Measurements from ENCODE around the gene SOX15. TPM values are rescaled to one million over a fixed set of nuclear protein-coding genes. Genes with fewer than 3 reads are reported as not detected.
A peak's percentile ranks its signal among the peaks of the same experiment; 100 is the strongest.

Gene SOX15
- total and polyA plus RNA-seq, 2 of the 13 experiments (the other 11 are each of a cell fraction or from before 2014, with no cell fraction given), result 0.07 to 0.18 TPM

DNA sequence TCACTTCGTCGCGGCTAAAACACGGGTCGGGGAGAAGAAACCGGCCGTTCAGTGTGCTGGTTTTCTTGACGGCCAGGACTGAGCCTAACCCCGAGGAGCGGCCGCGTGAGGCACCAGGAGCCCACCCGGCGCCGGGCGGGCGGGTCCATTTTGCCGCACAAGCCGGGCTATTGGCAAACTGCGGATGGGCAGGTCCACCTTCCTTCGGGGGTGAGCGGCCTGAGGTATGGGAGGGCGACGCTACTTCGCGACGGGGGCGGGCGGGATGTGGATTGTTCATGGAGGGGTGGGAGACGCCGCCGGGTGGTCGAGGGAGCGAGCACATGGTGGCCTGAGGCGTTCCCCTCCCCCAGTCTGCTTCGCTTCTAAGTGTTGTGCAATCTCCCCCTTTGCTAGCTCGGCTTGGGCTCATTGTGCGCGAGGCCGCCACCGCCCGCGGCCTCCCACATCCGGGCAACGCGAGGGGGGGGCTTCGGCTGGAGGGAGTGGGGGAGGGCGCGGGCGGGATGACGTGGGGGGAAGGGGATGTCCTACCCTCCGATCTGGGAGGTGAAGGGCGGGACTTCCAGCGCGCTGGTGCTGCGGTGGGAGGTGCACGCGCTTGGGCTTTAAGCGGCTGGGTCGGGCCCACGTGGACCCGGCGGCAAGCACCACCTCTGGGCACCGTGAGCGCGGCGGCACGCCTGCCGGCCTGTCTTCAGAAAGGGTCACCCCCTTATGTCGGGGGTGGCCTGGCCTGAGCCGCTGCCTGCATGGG lies 16.4 kb downstream of the SOX15 start (continued):
- TF ChIP-seq, protein P1, sequence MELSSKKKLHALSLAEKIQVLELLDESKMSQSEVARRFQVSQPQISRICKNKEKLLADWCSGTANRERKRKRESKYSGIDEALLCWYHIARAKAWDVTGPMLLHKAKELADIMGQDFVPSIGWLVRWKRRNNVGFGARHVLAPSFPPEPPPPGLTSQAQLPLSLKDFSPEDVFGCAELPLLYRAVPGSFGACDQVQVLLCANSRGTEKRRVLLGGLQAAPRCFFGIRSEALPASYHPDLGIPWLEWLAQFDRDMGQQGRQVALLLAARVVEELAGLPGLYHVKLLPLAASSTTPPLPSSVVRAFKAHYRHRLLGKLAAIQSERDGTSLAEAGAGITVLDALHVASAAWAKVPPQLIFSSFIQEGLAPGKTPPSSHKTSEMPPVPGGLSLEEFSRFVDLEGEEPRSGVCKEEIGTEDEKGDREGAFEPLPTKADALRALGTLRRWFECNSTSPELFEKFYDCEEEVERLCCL (CRISPR knock-in tag; IDR thresholded peaks at IDR 0.05; ENCODE audit: borderline replicate concordance), result no peak
- TF ChIP-seq PRMT3 (CRISPR knock-in tag; IDR thresholded peaks at IDR 0.05; ENCODE audit: borderline replicate concordance, low read depth), result peak; percentile 21; the same call in 1 of the 2 replicates
- TF ChIP-seq ZNF740 (CRISPR knock-in tag; IDR thresholded peaks at IDR 0.05), result peak; percentile 97
- TF ChIP-seq, protein P2, sequence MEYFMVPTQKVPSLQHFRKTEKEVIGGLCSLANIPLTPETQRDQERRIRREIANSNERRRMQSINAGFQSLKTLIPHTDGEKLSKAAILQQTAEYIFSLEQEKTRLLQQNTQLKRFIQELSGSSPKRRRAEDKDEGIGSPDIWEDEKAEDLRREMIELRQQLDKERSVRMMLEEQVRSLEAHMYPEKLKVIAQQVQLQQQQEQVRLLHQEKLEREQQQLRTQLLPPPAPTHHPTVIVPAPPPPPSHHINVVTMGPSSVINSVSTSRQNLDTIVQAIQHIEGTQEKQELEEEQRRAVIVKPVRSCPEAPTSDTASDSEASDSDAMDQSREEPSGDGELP (IDR thresholded peaks at IDR 0.05; ENCODE audit: borderline replicate concordance, low read depth), result no peak
- TF ChIP-seq, protein P3, sequence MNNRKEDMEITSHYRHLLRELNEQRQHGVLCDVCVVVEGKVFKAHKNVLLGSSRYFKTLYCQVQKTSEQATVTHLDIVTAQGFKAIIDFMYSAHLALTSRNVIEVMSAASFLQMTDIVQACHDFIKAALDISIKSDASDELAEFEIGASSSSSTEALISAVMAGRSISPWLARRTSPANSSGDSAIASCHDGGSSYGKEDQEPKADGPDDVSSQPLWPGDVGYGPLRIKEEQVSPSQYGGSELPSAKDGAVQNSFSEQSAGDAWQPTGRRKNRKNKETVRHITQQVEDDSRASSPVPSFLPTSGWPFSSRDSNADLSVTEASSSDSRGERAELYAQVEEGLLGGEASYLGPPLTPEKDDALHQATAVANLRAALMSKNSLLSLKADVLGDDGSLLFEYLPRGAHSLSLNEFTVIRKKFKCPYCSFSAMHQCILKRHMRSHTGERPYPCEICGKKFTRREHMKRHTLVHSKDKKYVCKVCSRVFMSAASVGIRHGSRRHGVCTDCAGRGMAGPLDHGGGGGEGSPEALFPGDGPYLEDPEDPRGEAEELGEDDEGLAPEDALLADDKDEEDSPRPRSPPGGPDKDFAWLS (CRISPR knock-in tag; IDR thresholded peaks at IDR 0.05; ENCODE audit: borderline replicate concordance), result no peak
- TF ChIP-seq SP140L (CRISPR knock-in tag; IDR thresholded peaks at IDR 0.05; ENCODE audit: borderline replicate concordance), result no peak
- TF ChIP-seq PRDM4 (CRISPR knock-in tag; IDR thresholded peaks at IDR 0.05; ENCODE audit: borderline replicate concordance), result no peak
- TF ChIP-seq PCBP1 (IDR thresholded peaks at IDR 0.05; ENCODE audit: borderline replicate concordance, low read depth, low read length), result no peak
- peak; percentile 40; the same call in 1 of the 2 replicates for TF ChIP-seq ZGPAT (CRISPR knock-in tag; IDR thresholded peaks at IDR 0.05)
- no peak for TF ChIP-seq SNAPC2 (CRISPR knock-in tag; IDR thresholded peaks at IDR 0.05)
- TF ChIP-seq ZNF672 (CRISPR knock-in tag; IDR thresholded peaks at IDR 0.05), result no peak
- no peak for TF ChIP-seq THYN1 (CRISPR knock-in tag; IDR thresholded peaks at IDR 0.05; ENCODE audit: borderline replicate concordance, low read depth)
- peak; percentile 99 for TF ChIP-seq AKAP8 (CRISPR knock-in tag; IDR thresholded peaks at IDR 0.05)
- no peak for TF ChIP-seq RELA (CRISPR knock-in tag; IDR thresholded peaks at IDR 0.05)
- no peak for TF ChIP-seq ATRX (CRISPR knock-in tag; IDR thresholded peaks at IDR 0.05; ENCODE audit: borderline replicate concordance)
- TF ChIP-seq ZNF652 (CRISPR knock-in tag; IDR thresholded peaks at IDR 0.05; ENCODE audit: borderline replicate concordance, low read depth), result no peak
- TF ChIP-seq NFYC (CRISPR knock-in tag; IDR thresholded peaks at IDR 0.05), result peak; percentile 43; the same call in 1 of the 2 replicates
- peak; percentile 56; the same call in 1 of the 2 replicates for TF ChIP-seq ZNF670 (CRISPR knock-in tag; IDR thresholded peaks at IDR 0.05; ENCODE audit: borderline replicate concordance)
- no peak for TF ChIP-seq ZNF17 (CRISPR knock-in tag; IDR thresholded peaks at IDR 0.05)
- TF ChIP-seq AGO1 (IDR thresholded peaks at IDR 0.05; ENCODE audit: low read depth, low read length, poor library complexity, severe bottlenecking), result peak; percentile 75
- no peak for TF ChIP-seq ZNF674 (CRISPR knock-in tag; IDR thresholded peaks at IDR 0.05; ENCODE audit: low read depth)

Data from HepG2 (cell line).